ENCODE measurements around the gene SDF2L1. TPM values are rescaled to one million over a fixed set of nuclear protein-coding genes. Genes with fewer than 3 reads are reported as not detected.

Gene SDF2L1
- total RNA-seq, 6 experiments from 2014 or later: 49.1 to 63.5 (median 55.6) TPM

GRCh38 chr22:21646608-21647590, 4.8 kb downstream of the SDF2L1 start:
- H3K4me3 Mint-ChIP-seq: no peak overlapping the region
- TF ChIP-seq CTCF (IDR thresholded peaks at IDR 0.05): peak; percentile 89
- H3K36me3 Mint-ChIP-seq (ENCODE audit: low read depth): no peaks in the 10 kb centered on the region
- H3K27me3 Mint-ChIP-seq (ENCODE audit: insufficient read depth): no peaks in the 10 kb centered on the region; the same call in 1 of the 2 replicates
- H3K27ac Mint-ChIP-seq: no peak overlapping the region
- peaks cover 36% of the 10 kb centered on the region for H3K4me1 Mint-ChIP-seq (ENCODE audit: low read depth)
- H3K9me3 Mint-ChIP-seq: no peaks in the 10 kb centered on the region
- DNase-seq: peak; percentile 73

GRCh38 chr22:21650280-21650679, 8.2 kb downstream of the SDF2L1 start:
- H3K9me3 Mint-ChIP-seq: no peaks in the 10 kb centered on the region
- no peak overlapping the region for H3K27ac Mint-ChIP-seq
- H3K27me3 Mint-ChIP-seq (ENCODE audit: insufficient read depth): no peaks in the 10 kb centered on the region; the same call in 1 of the 2 replicates
- no peak for TF ChIP-seq CTCF (IDR thresholded peaks at IDR 0.05)
- no peak for DNase-seq
- no peaks in the 10 kb centered on the region for H3K36me3 Mint-ChIP-seq (ENCODE audit: low read depth)
- no peak overlapping the region for H3K4me3 Mint-ChIP-seq
- H3K4me1 Mint-ChIP-seq (ENCODE audit: low read depth): peaks cover 24% of the 10 kb centered on the region

GRCh38 chr22:21650823-21651520, 8.9 kb downstream of the SDF2L1 start:
- Mint-ChIP-seq H3K4me3 (peak overlapping the region; percentile 97), H3K4me1 (ENCODE audit: low read depth) (peaks cover 24% of the 10 kb centered on the region), H3K36me3 (ENCODE audit: low read depth) (no peaks in the 10 kb centered on the region), H3K27ac (peak overlapping the region; percentile 78), H3K27me3 (ENCODE audit: insufficient read depth) (no peaks in the 10 kb centered on the region), H3K9me3 (no peaks in the 10 kb centered on the region)
- no peak for DNase-seq
- no peak for TF ChIP-seq CTCF (IDR thresholded peaks at IDR 0.05)

- H3K36me3 Mint-ChIP-seq (ENCODE audit: low read depth): no peaks in the 10 kb centered on the region
- peak overlapping the region; percentile 78 for H3K27ac Mint-ChIP-seq
- TF ChIP-seq CTCF (IDR thresholded peaks at IDR 0.05): no peak
- H3K4me3 Mint-ChIP-seq: peak overlapping the region; percentile 97
- no peak for DNase-seq
- peaks cover 2% of the 10 kb centered on the region; the same call in 1 of the 2 replicates for H3K27me3 Mint-ChIP-seq (ENCODE audit: insufficient read depth)
- no peaks in the 10 kb centered on the region for H3K9me3 Mint-ChIP-seq
- H3K4me1 Mint-ChIP-seq (ENCODE audit: low read depth): peaks cover 23% of the 10 kb centered on the region
Observed at GRCh38 chr22:21651521-21652009, 9.5 kb downstream of the SDF2L1 start.

GRCh38 chr22:21652010-21652546, 10.0 kb downstream of the SDF2L1 start:
- no peaks in the 10 kb centered on the region for H3K9me3 Mint-ChIP-seq
- peaks cover 23% of the 10 kb centered on the region for H3K4me1 Mint-ChIP-seq (ENCODE audit: low read depth)
- H3K27me3 Mint-ChIP-seq (ENCODE audit: insufficient read depth): peaks cover 2% of the 10 kb centered on the region
- no peaks in the 10 kb centered on the region for H3K36me3 Mint-ChIP-seq (ENCODE audit: low read depth)
- peak overlapping the region; percentile 78 for H3K27ac Mint-ChIP-seq
- H3K4me3 Mint-ChIP-seq: peak overlapping the region; percentile 97
- TF ChIP-seq CTCF (IDR thresholded peaks at IDR 0.05): no peak
- peak; percentile 82 for DNase-seq
